SK-N-SH (cell line): ENCODE measurements around the gene TTC27. TPM values are rescaled to one million over a fixed set of nuclear protein-coding genes. Genes with fewer than 3 reads are reported as not detected.

Experiments
- CTCF ChIA-PET: fragments of 300-600, 350-600 bp; formaldehyde crosslinking; extraction: SDS; loops from one replicate; lab custom pipeline; 2021; lab: Yijun Ruan, JAX
- POLR2A ChIA-PET: fragments of 350-600 bp; sonication (Branson Sonifier 250); formaldehyde crosslinking; extraction: SDS; loops from one replicate; lab custom pipeline; 2020; ENCODE audit warnings: antibody characterized with exemption, inconsistent platforms; lab: Yijun Ruan, JAX
- DNase-seq: peaks from one replicate; pipeline ENCODE4 v3.0.0; 2012
- H2AFZ ChIP-seq: fragments of 200-600 bp; sonication (generic); 2 replicates; pipeline ENCODE4 v1.8.1; 2016; ENCODE audit warnings: antibody characterized with exemption, mild to moderate bottlenecking, low read depth
- H3F3A ChIP-seq: fragments of 200-600 bp; sonication (generic); replicated peaks from 2 replicates; pipeline ENCODE3; 2016; ENCODE audit warnings: antibody characterized with exemption, mild to moderate bottlenecking; ENCODE audit not compliant: insufficient read depth
- H3K27ac ChIP-seq, 2 experiments: fragments of 200-500 bp in 1 of 2; fragments of 200-600 bp in 1 of 2; sonication (Bioruptor generic) in 1 of 2; sonication (generic), shearing (Covaris generic) in 1 of 2; 2 replicates each; pipeline versions ENCODE4 v1.5.1 to v1.6.1; 2014 to 2016; ENCODE audit warnings: low read depth in 2 of 2, inconsistent platforms in 1 of 2, low read length in 1 of 2, mild to moderate bottlenecking in 1 of 2, mixed read lengths in 1 of 2
- H3K27me3 ChIP-seq: fragments of 200-600 bp; sonication (generic), shearing (Covaris generic); 2 replicates; pipeline ENCODE4 v1.6.1; 2016; ENCODE audit warnings: mixed run types; ENCODE audit not compliant: insufficient read depth
- H3K36me3 ChIP-seq, 2 experiments: fragments of 200-500 bp in 1 of 2; fragments of 200-600 bp in 1 of 2; sonication (Bioruptor generic) in 1 of 2; sonication (generic) in 1 of 2; replicated peaks in 1 of 2; 2 replicates each; pipeline versions ENCODE3 to v1.5.1; 2014 to 2016; ENCODE audit warnings: low read length in 1 of 2, mild to moderate bottlenecking in 1 of 2; ENCODE audit not compliant: insufficient read depth in 2 of 2, control insufficient read depth in 1 of 2
- H3K4me1 ChIP-seq, 2 experiments: fragments of 200-500 bp in 1 of 2; fragments of 200-600 bp in 1 of 2; sonication (Bioruptor generic) in 1 of 2; sonication (generic), shearing (Covaris generic) in 1 of 2; 2 replicates each; pipeline versions ENCODE4 v1.5.1 to v1.6.1; 2014 to 2016; ENCODE audit warnings: low read depth in 1 of 2, low read length in 1 of 2, mixed run types in 1 of 2; ENCODE audit not compliant: insufficient read depth in 2 of 2, control insufficient read depth in 1 of 2
- H3K4me2 ChIP-seq: fragments of 200-600 bp; sonication (generic), shearing (Covaris generic); 2 replicates; pipeline ENCODE4 v1.6.1; 2017; ENCODE audit warnings: mixed run types
- H3K4me3 ChIP-seq, 2 experiments: fragments of 200-500 bp in 1 of 2; fragments of 200-600 bp in 1 of 2; sonication (Bioruptor generic) in 1 of 2; sonication (generic), shearing (Covaris generic) in 1 of 2; 2 replicates each; pipeline versions ENCODE4 v1.5.1 to v1.8.1; 2014 to 2016; ENCODE audit warnings: low read depth in 2 of 2, inconsistent platforms in 1 of 2, low read length in 1 of 2, mild to moderate bottlenecking in 1 of 2, mixed read lengths in 1 of 2, moderate library complexity in 1 of 2
- H3K79me2 ChIP-seq: fragments of 200-600 bp; sonication (generic); 2 replicates; pipeline ENCODE4 v1.8.1; 2017; ENCODE audit warnings: mild to moderate bottlenecking; ENCODE audit not compliant: insufficient read depth
- H3K9ac ChIP-seq: fragments of 200-600 bp; sonication (generic); 2 replicates; pipeline ENCODE4 v1.6.1; 2017; ENCODE audit warnings: mixed run types
- H3K9me2 ChIP-seq: fragments of 200-600 bp; sonication (generic); 2 replicates; pipeline ENCODE4 v1.6.1; 2017; ENCODE audit warnings: mixed run types
- H3K9me3 ChIP-seq: fragments of 200-600 bp; sonication (generic); 2 replicates; pipeline ENCODE4 v1.6.1; 2017; ENCODE audit warnings: mixed run types, mild to moderate bottlenecking, moderate library complexity
- H4K20me1 ChIP-seq: fragments of 200-600 bp; sonication (generic); 2 replicates; pipeline ENCODE4 v1.6.1; 2017; ENCODE audit warnings: mild to moderate bottlenecking, mixed run types; ENCODE audit not compliant: insufficient read depth
- CHD2 ChIP-seq: fragments of 150-350 bp; IDR thresholded peaks from 2 replicates; pipeline ENCODE4 v1.6.1; 2018; ENCODE audit warnings: low read length; ENCODE audit not compliant: partially characterized antibody
- ELF1 ChIP-seq: IDR thresholded peaks from 2 replicates; pipeline ENCODE4 v1.4.0; 2012
- EP300 ChIP-seq, 2 experiments: IDR thresholded peaks; 2 replicates each; pipeline versions ENCODE4 v1.4.0 to v1.6.1; 2012; ENCODE audit warnings: borderline replicate concordance in 1 of 2, low read depth in 1 of 2, low read length in 1 of 2
- EZH2phosphoT487 ChIP-seq: fragments of 200-600 bp; sonication (generic); IDR thresholded peaks from 2 replicates; pipeline ENCODE4 v1.6.1; 2017; ENCODE audit warnings: low read depth, mixed run types, mild to moderate bottlenecking, antibody characterized with exemption, moderate library complexity, borderline replicate concordance
- FOSL2 ChIP-seq: IDR thresholded peaks from 2 replicates; pipeline ENCODE4 v1.4.0; 2012; ENCODE audit warnings: low read depth, mild to moderate bottlenecking, moderate library complexity, borderline replicate concordance
- FOXM1 ChIP-seq: IDR thresholded peaks from 2 replicates; pipeline ENCODE4 v1.4.0; 2012; ENCODE audit warnings: low read depth, mild to moderate bottlenecking
- GABPA ChIP-seq: IDR thresholded peaks from 2 replicates; pipeline ENCODE4 v1.4.0; 2012; ENCODE audit warnings: low read depth, mild to moderate bottlenecking
- GATA2 ChIP-seq: sonication (generic); formaldehyde crosslinking; IDR thresholded peaks from 2 replicates; pipeline ENCODE4 v1.5.0; 2020; ENCODE audit warnings: mild to moderate bottlenecking, missing genetic modification reagents
- JUND ChIP-seq: IDR thresholded peaks from 2 replicates; pipeline ENCODE4 v1.4.0; 2012
- MXI1 ChIP-seq: IDR thresholded peaks from 2 replicates; pipeline ENCODE4 v1.6.1; 2012; ENCODE audit warnings: mild to moderate bottlenecking, low read depth, low read length, improper control_type of control experiment
- NFIC ChIP-seq: IDR thresholded peaks from 2 replicates; pipeline ENCODE4 v1.4.0; 2012; ENCODE audit warnings: borderline replicate concordance
- NRF1 ChIP-seq: IDR thresholded peaks from 2 replicates; pipeline ENCODE4 v1.6.1; 2012; ENCODE audit warnings: low read depth, mild to moderate bottlenecking, low read length
- POLR2AphosphoS5 ChIP-seq: IDR thresholded peaks from 2 replicates; pipeline ENCODE4 v1.6.1; 2012; ENCODE audit warnings: low read depth, low read length
- RAD21 ChIP-seq: IDR thresholded peaks from 2 replicates; pipeline ENCODE4 v1.6.1; 2012; ENCODE audit warnings: mild to moderate bottlenecking, low read length
- RCOR1 ChIP-seq: fragments of 150-350 bp; IDR thresholded peaks from 2 replicates; pipeline ENCODE4 v1.6.1; 2017; ENCODE audit warnings: antibody characterized with exemption, low read length
- RXRA ChIP-seq: IDR thresholded peaks from 2 replicates; pipeline ENCODE4 v1.4.0; 2012; ENCODE audit warnings: low read depth, mild to moderate bottlenecking, borderline replicate concordance
- SIN3A ChIP-seq: IDR thresholded peaks from 2 replicates; pipeline ENCODE4 v1.6.1; 2012; ENCODE audit warnings: low read depth, mild to moderate bottlenecking, low read length, moderate library complexity, borderline replicate concordance
- TAF1 ChIP-seq: IDR thresholded peaks from 2 replicates; pipeline ENCODE4 v1.6.1; 2012; ENCODE audit warnings: low read depth, mild to moderate bottlenecking, low read length, moderate library complexity, borderline replicate concordance
- TCF12 ChIP-seq: IDR thresholded peaks from 2 replicates; pipeline ENCODE4 v1.4.0; 2012
- TEAD4 ChIP-seq: IDR thresholded peaks from 2 replicates; pipeline ENCODE4 v1.4.0; 2012; ENCODE audit warnings: mild to moderate bottlenecking, borderline replicate concordance; ENCODE audit not compliant: insufficient read depth
- YY1 ChIP-seq: IDR thresholded peaks from 2 replicates; pipeline ENCODE4 v1.4.0; 2012; ENCODE audit warnings: low read depth, mild to moderate bottlenecking
- WGBS: methylation state at CpG from one replicate; pipeline ENCODE4 v1.1.6; 2017; ENCODE audit warnings: low lambda C conversion rate; 5-methylcytosine and 5-hydroxymethylcytosine counted together
- polyA plus RNA-seq, 3 experiments: library from polyadenylated mRNA; depleted of rRNA; stranded (reverse); fragments of >200 nt; gene quantifications; 2 replicates each; pipeline ENCODE4 v1.2.3, GENCODE V29; 2012
- TF ChIP-seq, protein P1 (sequence below): IDR thresholded peaks from 2 replicates; pipeline ENCODE4 v1.4.0; 2012; ENCODE audit warnings: low read depth, borderline replicate concordance
- TF ChIP-seq, protein P2 (sequence below): fragments of 150-350 bp; IDR thresholded peaks from 2 replicates; pipeline ENCODE4 v1.6.1; 2017; ENCODE audit warnings: antibody characterized with exemption, low read length, low read depth, borderline replicate concordance
- TF ChIP-seq, protein P3 (sequence below): IDR thresholded peaks from 2 replicates; pipeline ENCODE4; 2012
- TF ChIP-seq, protein P4 (sequence below): IDR thresholded peaks from 2 replicates; pipeline ENCODE4 v1.6.1; 2012; ENCODE audit warnings: mild to moderate bottlenecking, low read depth, low read length, moderate library complexity
- TF ChIP-seq, protein P5 (sequence below): IDR thresholded peaks from 2 replicates; pipeline ENCODE4 v1.4.0; 2012; ENCODE audit warnings: low read depth

TTC27 gene
- polyA plus RNA-seq, 1 of the 3 experiments (the other 2 are of a cell fraction) = 14.4 TPM

DNA sequence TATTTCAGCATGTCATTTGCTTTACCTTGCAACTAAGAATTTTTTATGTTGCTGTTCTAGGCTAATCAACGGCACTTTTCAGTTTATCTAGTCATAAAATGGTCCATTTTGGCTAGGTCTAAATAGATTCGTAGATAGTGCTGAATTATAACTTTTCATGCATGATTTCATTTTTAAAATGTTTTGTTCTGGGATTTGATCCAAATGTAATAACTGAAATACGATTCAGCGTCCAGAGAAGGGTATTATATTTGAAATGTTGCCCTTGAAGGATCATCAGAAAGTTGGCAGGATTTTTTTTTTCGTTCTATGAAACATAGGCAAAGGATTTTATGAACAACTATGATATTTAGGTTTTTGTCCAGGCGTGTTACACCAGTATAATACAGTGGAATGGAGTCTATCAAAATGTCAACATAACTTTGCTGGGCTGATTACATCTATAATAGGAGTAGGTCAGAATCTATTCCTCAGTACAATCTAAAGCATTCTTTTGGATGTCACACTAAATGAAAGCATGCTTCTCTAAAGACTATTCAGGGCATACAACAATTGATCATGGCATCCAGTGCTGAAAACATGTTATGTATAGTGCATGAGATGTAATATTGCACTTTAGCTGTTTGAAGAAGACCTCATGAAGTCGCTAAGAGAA, 24.8 kb downstream of the TTC27 start:
- Histone ChIP-seq H3K9me3 (no peaks in the 10 kb centered on the region), H3K27ac (peak overlapping the region; percentile 18 to 61; a peak in 3 of 4 replicates), H3K36me3 (peaks cover 5 to 51% of the 10 kb centered on the region in 2 experiments), H2AFZ (no peak overlapping the region), H3K9me2 (no peaks in the 10 kb centered on the region), H3K79me2 (no peaks in the 10 kb centered on the region), H3K4me1 (peaks cover 0 to 6% of the 10 kb centered on the region in 2 experiments; a peak in 2 of 4 replicates), H3F3A (peaks cover 42% of the 10 kb centered on the region), H4K20me1 (no peaks in the 10 kb centered on the region; the same call in 1 of the 2 replicates), H3K27me3 (no peaks in the 10 kb centered on the region), H3K4me2 (peak overlapping the region; percentile 38), H3K9ac (0 out of 2 replicates have a peak overlapping the region, but pooled peaks have one; percentile 1), H3K4me3 (peak overlapping the region in 1 of 2 experiments; percentile 25; a peak in 1 of 4 replicates)
- no peak for DNase-seq
- TF ChIP-seq NFIC (peak; percentile 83; the same call in 1 of the 2 replicates), TAF1 (no peak), ELF1 (no peak; the same call in 1 of the 2 replicates), TCF12 (peak; percentile 59), RXRA (no peak; the same call in 1 of the 2 replicates), MXI1 (no peak), JUND (no peak; the same call in 1 of the 2 replicates), RCOR1 (no peak), NRF1 (no peak), RAD21 (no peak), GABPA (no peak), GATA2 (CRISPR knock-in tag) (no peak), FOXM1 (0 out of 2 replicates have a peak, but pooled peaks have one; percentile 29), TEAD4 (0 out of 2 replicates have a peak, but pooled peaks have one; percentile 34), EZH2phosphoT487 (no peak), CHD2 (no peak), YY1 (no peak), FOSL2 (0 out of 2 replicates have a peak, but pooled peaks have one; percentile 2), EP300 (IDR thresholded peaks at IDR 0.05; ENCODE audit: borderline replicate concordance in 1 of 2, low read depth in 1 of 2, low read length in 1 of 2) (peak in 1 of 2 experiments; percentile 58; a peak in 2 of 4 replicates), POLR2AphosphoS5 (no peak), SIN3A (no peak)
- TF ChIP-seq, protein P1, sequence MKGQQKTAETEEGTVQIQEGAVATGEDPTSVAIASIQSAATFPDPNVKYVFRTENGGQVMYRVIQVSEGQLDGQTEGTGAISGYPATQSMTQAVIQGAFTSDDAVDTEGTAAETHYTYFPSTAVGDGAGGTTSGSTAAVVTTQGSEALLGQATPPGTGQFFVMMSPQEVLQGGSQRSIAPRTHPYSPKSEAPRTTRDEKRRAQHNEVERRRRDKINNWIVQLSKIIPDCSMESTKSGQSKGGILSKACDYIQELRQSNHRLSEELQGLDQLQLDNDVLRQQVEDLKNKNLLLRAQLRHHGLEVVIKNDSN = no peak
- TF ChIP-seq, protein P2, sequence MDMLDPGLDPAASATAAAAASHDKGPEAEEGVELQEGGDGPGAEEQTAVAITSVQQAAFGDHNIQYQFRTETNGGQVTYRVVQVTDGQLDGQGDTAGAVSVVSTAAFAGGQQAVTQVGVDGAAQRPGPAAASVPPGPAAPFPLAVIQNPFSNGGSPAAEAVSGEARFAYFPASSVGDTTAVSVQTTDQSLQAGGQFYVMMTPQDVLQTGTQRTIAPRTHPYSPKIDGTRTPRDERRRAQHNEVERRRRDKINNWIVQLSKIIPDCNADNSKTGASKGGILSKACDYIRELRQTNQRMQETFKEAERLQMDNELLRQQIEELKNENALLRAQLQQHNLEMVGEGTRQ = no peak
- TF ChIP-seq, protein P3, sequence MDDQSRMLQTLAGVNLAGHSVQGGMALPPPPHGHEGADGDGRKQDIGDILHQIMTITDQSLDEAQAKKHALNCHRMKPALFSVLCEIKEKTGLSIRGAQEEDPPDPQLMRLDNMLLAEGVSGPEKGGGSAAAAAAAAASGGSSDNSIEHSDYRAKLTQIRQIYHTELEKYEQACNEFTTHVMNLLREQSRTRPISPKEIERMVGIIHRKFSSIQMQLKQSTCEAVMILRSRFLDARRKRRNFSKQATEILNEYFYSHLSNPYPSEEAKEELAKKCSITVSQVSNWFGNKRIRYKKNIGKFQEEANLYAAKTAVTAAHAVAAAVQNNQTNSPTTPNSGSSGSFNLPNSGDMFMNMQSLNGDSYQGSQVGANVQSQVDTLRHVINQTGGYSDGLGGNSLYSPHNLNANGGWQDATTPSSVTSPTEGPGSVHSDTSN = peak; percentile 27; the same call in 1 of the 2 replicates
- TF ChIP-seq, protein P4, sequence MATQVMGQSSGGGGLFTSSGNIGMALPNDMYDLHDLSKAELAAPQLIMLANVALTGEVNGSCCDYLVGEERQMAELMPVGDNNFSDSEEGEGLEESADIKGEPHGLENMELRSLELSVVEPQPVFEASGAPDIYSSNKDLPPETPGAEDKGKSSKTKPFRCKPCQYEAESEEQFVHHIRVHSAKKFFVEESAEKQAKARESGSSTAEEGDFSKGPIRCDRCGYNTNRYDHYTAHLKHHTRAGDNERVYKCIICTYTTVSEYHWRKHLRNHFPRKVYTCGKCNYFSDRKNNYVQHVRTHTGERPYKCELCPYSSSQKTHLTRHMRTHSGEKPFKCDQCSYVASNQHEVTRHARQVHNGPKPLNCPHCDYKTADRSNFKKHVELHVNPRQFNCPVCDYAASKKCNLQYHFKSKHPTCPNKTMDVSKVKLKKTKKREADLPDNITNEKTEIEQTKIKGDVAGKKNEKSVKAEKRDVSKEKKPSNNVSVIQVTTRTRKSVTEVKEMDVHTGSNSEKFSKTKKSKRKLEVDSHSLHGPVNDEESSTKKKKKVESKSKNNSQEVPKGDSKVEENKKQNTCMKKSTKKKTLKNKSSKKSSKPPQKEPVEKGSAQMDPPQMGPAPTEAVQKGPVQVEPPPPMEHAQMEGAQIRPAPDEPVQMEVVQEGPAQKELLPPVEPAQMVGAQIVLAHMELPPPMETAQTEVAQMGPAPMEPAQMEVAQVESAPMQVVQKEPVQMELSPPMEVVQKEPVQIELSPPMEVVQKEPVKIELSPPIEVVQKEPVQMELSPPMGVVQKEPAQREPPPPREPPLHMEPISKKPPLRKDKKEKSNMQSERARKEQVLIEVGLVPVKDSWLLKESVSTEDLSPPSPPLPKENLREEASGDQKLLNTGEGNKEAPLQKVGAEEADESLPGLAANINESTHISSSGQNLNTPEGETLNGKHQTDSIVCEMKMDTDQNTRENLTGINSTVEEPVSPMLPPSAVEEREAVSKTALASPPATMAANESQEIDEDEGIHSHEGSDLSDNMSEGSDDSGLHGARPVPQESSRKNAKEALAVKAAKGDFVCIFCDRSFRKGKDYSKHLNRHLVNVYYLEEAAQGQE = no peak
- TF ChIP-seq, protein P5, sequence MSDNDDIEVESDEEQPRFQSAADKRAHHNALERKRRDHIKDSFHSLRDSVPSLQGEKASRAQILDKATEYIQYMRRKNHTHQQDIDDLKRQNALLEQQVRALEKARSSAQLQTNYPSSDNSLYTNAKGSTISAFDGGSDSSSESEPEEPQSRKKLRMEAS = no peak
- 41% methylated on average over 7 of the region's 7 CpGs for WGBS
- POLR2A ChIA-PET = no interaction called here
- CTCF ChIA-PET = no interaction called here
